ENCODE data around the gene RREB1.
A peak's percentile ranks its signal among the peaks of the same experiment; 100 is the strongest.

RREB1 gene

GRCh38 chr6:7240351-7240750, 132.6 kb downstream of the RREB1 start:
- ChIA-PET POLR2A (no interaction called here), CTCF (no interaction called here)
- TF ChIP-seq SUZ12 (IDR thresholded peaks at IDR 0.05) (no peak), ARNT (IDR thresholded peaks at IDR 0.05) (no peak), SP1 (IDR thresholded peaks at IDR 0.05) (no peak), BHLHE40 (IDR thresholded peaks at IDR 0.05; ENCODE audit: borderline replicate concordance) (no peak), PKNOX1 (IDR thresholded peaks at IDR 0.05) (no peak)
- no peak for DNase-seq (ENCODE audit: extremely low spot score)

DNA sequence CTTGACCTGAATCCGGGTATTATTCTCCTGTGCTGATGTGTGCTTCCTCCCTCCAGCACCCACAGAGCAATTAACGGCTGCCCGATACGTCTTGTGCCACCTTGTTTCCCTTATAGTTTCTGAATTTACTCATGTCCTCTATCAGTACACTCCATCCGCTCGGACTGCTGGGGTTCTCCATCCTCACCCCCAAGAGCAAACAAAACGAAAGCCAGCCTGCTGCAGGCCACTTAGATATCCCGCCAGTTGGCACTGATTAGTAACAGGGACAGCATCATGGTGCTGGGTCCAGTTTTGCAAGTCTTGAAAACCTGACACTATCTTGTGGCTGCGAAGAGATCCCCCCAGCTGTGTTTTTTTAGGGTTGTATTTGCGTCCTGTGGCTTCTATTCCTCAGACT, 133.4 kb downstream of the RREB1 start:
- DNase-seq (ENCODE audit: extremely low spot score), result no peak
- CTCF ChIA-PET, result no interaction called here
- POLR2A ChIA-PET, result no interaction called here
- TF ChIP-seq SUZ12 (IDR thresholded peaks at IDR 0.05), result no peak
- TF ChIP-seq NFRKB (IDR thresholded peaks at IDR 0.05), result no peak
- TF ChIP-seq LEF1 (IDR thresholded peaks at IDR 0.05; ENCODE audit: borderline replicate concordance), result no peak
- no peak for TF ChIP-seq CTBP1 (IDR thresholded peaks at IDR 0.05; ENCODE audit: borderline replicate concordance)
- TF ChIP-seq FOXM1 (IDR thresholded peaks at IDR 0.05; ENCODE audit: borderline replicate concordance), result no peak
- TF ChIP-seq PKNOX1 (IDR thresholded peaks at IDR 0.05), result no peak
- TF ChIP-seq SP1 (IDR thresholded peaks at IDR 0.05), result no peak
- TF ChIP-seq FOXA1 (IDR thresholded peaks at IDR 0.05), result no peak
- TF ChIP-seq BHLHE40 (IDR thresholded peaks at IDR 0.05; ENCODE audit: borderline replicate concordance), result no peak
- no peak for TF ChIP-seq HDGF (IDR thresholded peaks at IDR 0.05; ENCODE audit: borderline replicate concordance)
- TF ChIP-seq ARNT (IDR thresholded peaks at IDR 0.05), result no peak
- no peak for TF ChIP-seq L3MBTL2 (conservative IDR thresholded peaks at IDR 0.05)

GRCh38 chr6:7241709-7242645, 134.2 kb downstream of the RREB1 start:
- ChIA-PET CTCF (interaction anchor here (1.4 kb wide), 1 partner anchor 19 kb away, joined by 5 read pairs; no protein-coding TSS in a partner anchor), POLR2A (interaction anchor here (1.2 kb wide), 1 partner anchor 555 kb away, joined by 3 read pairs; no protein-coding TSS in a partner anchor)
- no peak for DNase-seq (ENCODE audit: extremely low spot score)
- TF ChIP-seq FOXA1 (IDR thresholded peaks at IDR 0.05) (no peak), ELF4 (IDR thresholded peaks at IDR 0.05) (no peak), HDGF (IDR thresholded peaks at IDR 0.05; ENCODE audit: borderline replicate concordance) (no peak), FOXK2 (IDR thresholded peaks at IDR 0.05) (no peak), LEF1 (IDR thresholded peaks at IDR 0.05; ENCODE audit: borderline replicate concordance) (no peak), ZNF384 (IDR thresholded peaks at IDR 0.05) (no peak), BHLHE40 (IDR thresholded peaks at IDR 0.05; ENCODE audit: borderline replicate concordance) (no peak), FOXM1 (IDR thresholded peaks at IDR 0.05; ENCODE audit: borderline replicate concordance) (no peak)

DNA sequence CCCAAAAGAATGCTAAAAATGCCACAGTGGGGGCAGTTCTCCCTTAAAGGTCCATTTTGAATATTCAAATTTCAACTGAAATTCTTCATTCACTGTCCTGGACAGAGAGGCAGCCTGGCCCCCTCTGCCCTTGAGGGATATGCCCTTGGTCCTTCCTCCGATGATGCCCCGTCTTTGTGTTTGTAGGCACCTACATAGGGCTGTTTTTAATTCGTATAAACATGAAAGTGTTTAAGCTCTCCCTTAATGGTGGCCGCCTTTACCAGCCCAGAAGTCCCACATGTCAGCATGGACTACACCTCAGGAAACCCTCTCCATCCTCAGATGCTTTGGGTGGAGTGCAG, 135.0 kb downstream of the RREB1 start:
- CTCF ChIA-PET, result interaction anchor here (0.6 to 1.4 kb wide), 2 partner anchors 18 to 680 kb away, joined by 4 to 5 read pairs; no protein-coding TSS in a partner anchor
- POLR2A ChIA-PET, result interaction anchor here (1.2 kb wide), 1 partner anchor 556 kb away, joined by 3 read pairs; no protein-coding TSS in a partner anchor
- TF ChIP-seq PKNOX1 (IDR thresholded peaks at IDR 0.05) (no peak), FOXA1 (IDR thresholded peaks at IDR 0.05) (no peak), FOXK2 (IDR thresholded peaks at IDR 0.05) (no peak), HDGF (IDR thresholded peaks at IDR 0.05; ENCODE audit: borderline replicate concordance) (no peak), NFRKB (IDR thresholded peaks at IDR 0.05) (no peak), FOXM1 (IDR thresholded peaks at IDR 0.05; ENCODE audit: borderline replicate concordance) (no peak), SUZ12 (IDR thresholded peaks at IDR 0.05) (no peak), ARNT (IDR thresholded peaks at IDR 0.05) (no peak), BHLHE40 (IDR thresholded peaks at IDR 0.05; ENCODE audit: borderline replicate concordance) (no peak), ELF4 (IDR thresholded peaks at IDR 0.05) (no peak), L3MBTL2 (conservative IDR thresholded peaks at IDR 0.05) (no peak), ZNF384 (IDR thresholded peaks at IDR 0.05) (no peak), CTBP1 (IDR thresholded peaks at IDR 0.05; ENCODE audit: borderline replicate concordance) (no peak), SP1 (IDR thresholded peaks at IDR 0.05) (no peak), TARDBP (IDR thresholded peaks at IDR 0.05) (no peak), LEF1 (IDR thresholded peaks at IDR 0.05; ENCODE audit: borderline replicate concordance) (no peak)

DNA sequence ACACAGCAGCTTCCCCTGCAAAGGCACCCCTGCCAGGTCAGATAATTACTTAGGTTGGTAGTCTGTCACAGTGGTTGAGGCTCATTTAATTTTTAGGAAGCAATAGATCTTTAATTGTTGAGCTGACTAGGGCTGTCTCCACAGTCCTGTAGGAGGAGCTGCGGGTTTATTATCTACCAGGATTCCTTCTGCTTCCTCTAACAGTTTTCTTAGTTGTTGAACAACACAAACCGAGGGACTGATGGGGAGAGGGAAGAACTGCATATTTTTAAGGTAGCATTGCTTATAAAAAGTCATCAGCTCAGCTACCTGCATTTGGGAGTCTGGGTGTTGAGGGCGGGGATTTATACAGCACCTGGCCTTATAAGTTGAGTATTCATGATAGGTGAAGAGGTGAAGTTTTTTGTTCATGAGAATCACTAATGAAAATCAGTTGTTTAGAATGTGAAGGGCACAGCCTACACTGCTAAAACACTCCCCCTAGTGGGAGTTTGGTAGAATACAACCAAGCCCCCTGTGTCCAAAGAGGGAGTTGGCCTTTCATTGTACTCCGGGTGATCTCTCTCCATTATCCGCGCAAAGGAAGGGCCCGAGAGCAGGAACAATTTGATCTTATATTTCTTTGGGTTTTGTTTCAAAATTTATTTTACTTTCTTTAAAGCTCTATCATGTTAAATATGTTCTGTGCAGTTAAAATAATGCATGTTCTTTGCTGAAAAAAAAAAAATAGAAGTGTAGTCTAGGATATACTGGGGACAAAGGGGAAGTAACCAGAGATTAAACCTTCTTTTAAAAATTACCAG, 135.6 kb downstream of the RREB1 start:
- no peak for TF ChIP-seq CTBP1 (IDR thresholded peaks at IDR 0.05; ENCODE audit: borderline replicate concordance)
- TF ChIP-seq PKNOX1 (IDR thresholded peaks at IDR 0.05), result no peak
- TF ChIP-seq ARNT (IDR thresholded peaks at IDR 0.05), result no peak
- TF ChIP-seq FOXK2 (IDR thresholded peaks at IDR 0.05), result no peak
- no peak for TF ChIP-seq LEF1 (IDR thresholded peaks at IDR 0.05; ENCODE audit: borderline replicate concordance)
- no peak for TF ChIP-seq NFRKB (IDR thresholded peaks at IDR 0.05)
- TF ChIP-seq HDGF (IDR thresholded peaks at IDR 0.05; ENCODE audit: borderline replicate concordance), result no peak
- TF ChIP-seq BHLHE40 (IDR thresholded peaks at IDR 0.05; ENCODE audit: borderline replicate concordance), result no peak
- TF ChIP-seq ELF4 (IDR thresholded peaks at IDR 0.05), result no peak
- DNase-seq (ENCODE audit: extremely low spot score), result peak; percentile 72
- ChIA-PET CTCF (interaction anchor here (0.6 to 1.4 kb wide), 5 partner anchors 9 to 680 kb away, joined by 3 to 4 read pairs (median 3); no protein-coding TSS in a partner anchor), POLR2A (interaction anchor here (1.2 kb wide), 1 partner anchor 556 kb away, joined by 3 read pairs; no protein-coding TSS in a partner anchor)

More for the DNA sequence above, 135.0 kb downstream of the RREB1 start:
- DNase-seq (ENCODE audit: extremely low spot score), result no peak
